IPS-18c (cell line): ENCODE measurements around the gene MC1R.
A peak's percentile ranks its signal among the peaks of the same experiment; 100 is the strongest.

Source experiments
- H3K4me3 ChIP-seq: 2 replicates; pipeline ENCODE4 v1.7.0; 2013; ENCODE audit warnings: low read depth, mild to moderate bottlenecking, low read length, moderate library complexity; ENCODE audit not compliant: insufficient read depth
- H3K9me3 ChIP-seq: one replicate; pipeline ENCODE4 v1.6.1; 2013; ENCODE audit warnings: mild to moderate bottlenecking, low read length, moderate library complexity; ENCODE audit not compliant: control insufficient read depth, insufficient read depth

The MC1R gene

DNA sequence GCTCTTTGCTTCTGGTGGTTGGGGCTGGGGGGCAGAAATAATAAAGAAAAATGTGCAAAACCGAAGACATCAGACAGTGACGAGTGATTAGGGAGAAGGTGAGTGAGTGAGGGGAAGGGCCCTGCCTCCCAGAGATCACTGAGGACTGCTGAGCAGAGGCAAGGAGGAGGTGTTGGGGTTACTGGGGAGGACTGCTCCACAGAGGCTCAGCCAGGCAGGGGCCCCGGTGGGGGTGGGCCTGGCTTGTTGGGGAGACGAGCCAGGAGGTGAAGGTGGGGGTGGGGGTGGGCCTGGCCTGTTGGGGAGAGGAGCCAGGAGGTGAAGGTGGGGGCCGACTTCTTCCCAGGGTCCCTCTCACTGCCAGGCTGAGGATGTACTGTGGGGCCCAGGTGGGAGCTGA is 27.9 kb downstream of the MC1R start:
- Histone ChIP-seq H3K4me3 (no peak overlapping the region), H3K9me3 (no peaks in the 10 kb centered on the region)

DNA sequence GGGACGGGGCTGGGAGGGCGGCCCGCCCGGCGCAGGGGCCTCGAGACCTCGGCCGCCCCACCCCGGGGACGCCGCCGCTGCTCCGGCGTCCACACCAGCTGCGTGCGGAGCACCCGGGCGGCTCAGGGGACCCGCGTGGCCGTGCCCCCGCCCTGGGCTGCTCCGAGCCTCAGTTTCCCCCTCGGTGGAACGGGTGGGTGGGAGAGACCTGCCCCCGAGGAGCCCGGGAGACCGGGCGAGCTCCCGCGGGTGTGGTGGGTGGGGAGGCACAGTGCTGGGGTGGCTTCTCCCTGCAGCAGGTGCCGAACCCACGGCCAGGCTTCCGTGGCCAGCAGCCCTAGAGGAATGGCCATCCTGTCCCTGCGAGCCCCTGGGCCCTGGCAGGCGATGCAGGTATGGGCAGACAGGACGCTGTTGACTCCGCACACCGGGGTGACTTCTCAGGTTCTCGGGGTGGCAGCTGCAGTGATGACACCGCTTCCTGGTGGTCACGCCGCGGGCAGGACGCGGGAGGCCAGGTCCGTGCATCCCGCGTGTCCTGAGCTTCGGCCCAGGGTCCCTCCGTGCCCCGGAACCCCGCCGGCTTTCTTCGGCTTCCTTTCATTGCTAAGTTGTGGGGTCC is 30.6 kb downstream of the MC1R start:
- peak overlapping the region; percentile 62 for H3K4me3 ChIP-seq
- no peaks in the 10 kb centered on the region for H3K9me3 ChIP-seq

- H3K4me3 ChIP-seq = peak overlapping the region; percentile 62
Measured at GRCh38 chr16:89949756-89950155, 31.1 kb downstream of the MC1R start.

DNA sequence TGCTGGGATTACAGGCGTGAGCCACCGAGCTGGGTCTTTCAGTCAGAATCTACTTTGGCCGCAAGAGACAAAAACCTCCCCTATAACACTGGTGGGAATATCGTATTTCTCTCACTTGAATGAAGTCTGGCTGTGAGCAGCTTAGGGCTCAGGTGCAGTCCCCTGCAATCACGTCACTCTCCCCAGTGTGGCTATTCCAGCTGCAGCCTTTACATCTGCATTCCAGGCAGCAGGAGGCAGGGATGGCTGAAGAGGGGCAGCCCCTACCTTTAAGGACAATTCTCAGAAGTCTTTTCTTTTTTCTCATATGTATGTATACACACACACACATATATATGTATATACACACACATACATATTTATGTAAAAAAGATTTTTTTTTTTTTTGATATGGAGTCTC is 32.8 kb downstream of the MC1R start:
- no peak overlapping the region for H3K4me3 ChIP-seq
- no peaks in the 10 kb centered on the region for H3K9me3 ChIP-seq

More at GRCh38 chr16:89949756-89950155, 31.1 kb downstream of the MC1R start:
- H3K9me3 ChIP-seq = no peaks in the 10 kb centered on the region

- no peaks in the 10 kb centered on the region for H3K9me3 ChIP-seq
- no peak overlapping the region for H3K4me3 ChIP-seq
Measured at GRCh38 chr16:89952049-89952448, 33.4 kb downstream of the MC1R start.

GRCh38 chr16:89952551-89952950 is 33.9 kb downstream of the MC1R start:
- Histone ChIP-seq H3K9me3 (no peaks in the 10 kb centered on the region), H3K4me3 (no peak overlapping the region)

GRCh38 chr16:89953671-89954406 is 35.2 kb downstream of the MC1R start:
- no peaks in the 10 kb centered on the region for H3K9me3 ChIP-seq
- no peak overlapping the region for H3K4me3 ChIP-seq

GRCh38 chr16:89954462-89954861 is 35.8 kb downstream of the MC1R start:
- H3K9me3 ChIP-seq = no peaks in the 10 kb centered on the region
- no peak overlapping the region for H3K4me3 ChIP-seq

DNA sequence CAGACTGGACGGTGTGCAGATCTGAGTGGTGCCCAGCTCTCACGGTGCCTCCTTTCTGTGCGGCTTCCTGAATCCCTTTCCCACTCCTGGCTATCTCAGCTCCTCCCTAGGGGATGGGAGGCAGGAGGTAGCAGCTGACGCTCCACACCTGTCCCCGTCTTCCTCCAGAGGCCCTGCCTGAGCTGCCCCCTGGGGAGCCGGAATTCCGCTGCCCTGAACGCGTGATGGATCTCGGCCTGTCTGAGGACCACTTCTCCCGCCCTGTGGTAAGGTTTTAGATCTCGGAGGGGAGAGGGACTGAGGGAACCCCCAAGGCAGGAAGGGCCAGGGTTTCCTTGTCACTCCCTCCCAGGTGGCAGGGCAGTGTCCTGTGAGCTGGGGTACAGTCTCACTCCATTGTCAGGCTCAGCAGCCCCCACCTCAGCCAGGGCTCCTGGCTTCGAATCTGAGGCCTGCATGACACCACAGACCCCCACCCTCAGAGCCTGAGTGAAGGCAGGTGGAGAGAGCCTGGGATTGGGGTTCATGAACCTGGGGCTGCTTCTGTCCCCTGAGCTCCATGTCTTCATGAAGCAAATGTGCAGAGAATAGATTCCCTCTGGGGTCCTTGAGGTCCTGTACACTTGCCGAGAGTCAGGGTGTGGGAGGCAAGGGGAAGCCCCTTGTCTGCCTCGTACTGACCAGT is 36.5 kb downstream of the MC1R start:
- H3K9me3 ChIP-seq = no peaks in the 10 kb centered on the region
- no peak overlapping the region for H3K4me3 ChIP-seq

DNA sequence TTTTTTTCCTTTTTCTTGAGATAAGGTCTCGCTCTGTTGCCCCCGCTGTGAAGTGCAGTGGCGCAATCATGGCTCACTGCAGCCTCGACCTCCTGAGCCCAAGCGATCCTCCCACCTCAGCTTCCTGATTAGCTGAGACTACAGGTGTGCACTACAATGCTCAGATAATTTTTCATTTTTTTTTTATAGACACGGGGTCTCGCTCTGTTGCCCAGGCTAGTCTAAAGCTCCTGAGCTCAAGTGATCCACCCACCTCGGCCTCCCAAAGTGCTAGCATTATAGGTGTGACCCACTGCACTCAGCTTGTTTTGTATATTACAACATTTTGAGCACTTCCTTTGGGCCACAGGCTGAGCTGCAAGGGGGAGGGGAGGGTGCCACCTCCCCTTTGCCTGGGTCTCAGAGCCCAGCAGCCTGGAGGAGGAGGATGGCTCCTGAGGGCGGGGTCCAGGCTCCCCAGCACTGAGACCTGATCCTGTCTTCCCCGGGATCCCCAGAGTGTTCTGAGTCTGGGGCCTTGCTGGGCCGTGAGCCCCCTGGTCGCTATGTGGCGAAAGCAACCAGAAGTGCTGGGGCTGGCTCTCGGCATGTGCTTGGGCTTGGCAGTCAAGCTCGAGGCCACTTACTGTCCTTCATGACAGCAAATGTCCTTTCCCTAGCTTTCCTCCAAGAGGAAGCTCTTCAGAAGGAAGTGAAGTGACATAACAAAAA is 38.0 kb downstream of the MC1R start:
- no peaks in the 10 kb centered on the region for H3K9me3 ChIP-seq
- H3K4me3 ChIP-seq = no peak overlapping the region

DNA sequence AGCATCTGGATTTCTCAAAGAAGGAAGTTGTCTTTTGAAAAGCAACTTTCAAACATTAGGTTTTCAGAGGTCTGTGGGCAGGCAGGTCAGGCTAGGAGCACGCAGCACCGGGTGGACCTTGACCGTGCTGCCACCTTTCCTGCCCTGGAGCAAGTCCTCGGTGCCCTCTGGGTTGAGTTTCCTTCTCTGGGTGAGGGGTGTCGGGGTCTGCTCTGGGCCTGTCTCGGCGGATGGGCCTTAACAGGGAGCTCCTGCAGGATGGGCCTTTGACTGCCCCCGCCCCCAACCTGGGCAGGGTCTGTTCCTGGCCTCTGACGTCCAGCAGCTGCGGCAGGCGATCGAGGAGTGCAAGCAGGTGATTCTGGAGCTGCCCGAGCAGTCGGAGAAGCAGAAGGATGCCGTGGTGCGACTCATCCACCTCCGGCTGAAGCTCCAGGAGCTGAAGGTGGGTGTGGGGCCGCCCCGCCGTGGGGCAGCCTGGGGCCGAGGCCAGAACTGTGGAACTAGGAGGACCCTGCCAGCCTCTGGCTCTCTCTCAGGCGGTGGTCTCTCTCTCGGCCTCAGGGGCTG is 38.6 kb downstream of the MC1R start:
- Histone ChIP-seq H3K4me3 (no peak overlapping the region), H3K9me3 (no peaks in the 10 kb centered on the region)

DNA sequence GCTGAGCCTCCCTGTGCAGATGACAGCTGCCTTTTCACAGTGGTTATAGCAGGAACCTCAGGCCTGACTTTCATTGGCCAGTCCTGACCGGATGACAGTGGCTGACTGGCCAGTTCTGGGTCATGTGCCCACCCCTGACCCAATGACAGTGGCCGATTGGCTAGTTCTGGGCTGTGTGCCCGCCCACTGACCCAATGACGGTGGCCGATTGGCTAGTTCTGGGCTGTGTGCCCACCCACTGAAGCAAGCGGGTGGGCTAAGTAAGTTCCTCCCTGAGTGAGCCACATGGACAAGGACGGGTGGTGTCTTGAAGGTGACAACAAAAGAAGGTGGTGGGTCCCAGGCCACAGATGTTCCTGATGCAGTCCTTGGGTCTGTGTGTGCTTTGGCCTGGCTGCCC is 39.4 kb downstream of the MC1R start:
- Histone ChIP-seq H3K4me3 (no peak overlapping the region), H3K9me3 (no peaks in the 10 kb centered on the region)

DNA sequence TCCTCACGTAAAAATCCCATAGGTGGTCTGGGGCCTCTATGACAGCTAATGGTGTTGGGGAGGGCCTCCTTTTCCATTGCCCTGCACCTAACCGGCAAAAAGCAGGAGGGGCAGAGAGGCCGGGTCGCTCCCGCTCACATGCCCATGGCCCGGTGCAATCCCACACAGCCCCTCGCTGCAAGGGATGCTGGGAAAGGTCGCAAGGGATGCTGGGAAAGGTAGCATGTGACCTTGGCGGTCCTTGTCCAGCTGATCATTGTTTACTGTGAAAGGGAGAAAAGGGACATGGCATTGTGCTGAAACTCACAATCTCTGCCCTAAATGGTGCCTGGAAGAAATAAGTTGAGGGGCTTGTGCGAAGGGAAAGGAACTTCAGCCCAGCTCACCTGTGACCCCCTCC is 39.9 kb downstream of the MC1R start:
- no peaks in the 10 kb centered on the region for H3K9me3 ChIP-seq
- H3K4me3 ChIP-seq = no peak overlapping the region

DNA sequence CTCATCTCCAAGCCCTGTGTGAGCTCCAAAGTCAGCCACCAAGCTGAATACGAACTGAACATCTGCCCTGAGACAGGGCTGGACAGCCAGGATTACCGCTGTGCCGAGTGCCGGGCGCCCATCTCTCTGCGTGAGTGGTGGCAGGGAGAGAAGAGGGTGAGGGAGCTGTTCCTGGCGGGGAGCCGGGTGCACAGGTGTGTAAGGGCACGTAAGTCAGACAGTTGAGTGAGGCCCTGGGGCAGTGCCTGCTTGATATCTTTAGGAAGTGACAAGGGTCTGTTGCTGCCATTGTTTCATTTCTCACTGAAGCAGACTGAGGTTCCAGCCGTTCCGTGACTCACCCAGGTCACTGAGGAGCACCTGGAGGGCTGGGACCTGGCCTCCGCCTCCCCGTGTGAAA is 42.3 kb downstream of the MC1R start:
- Histone ChIP-seq H3K4me3 (no peak overlapping the region), H3K9me3 (no peaks in the 10 kb centered on the region)

DNA sequence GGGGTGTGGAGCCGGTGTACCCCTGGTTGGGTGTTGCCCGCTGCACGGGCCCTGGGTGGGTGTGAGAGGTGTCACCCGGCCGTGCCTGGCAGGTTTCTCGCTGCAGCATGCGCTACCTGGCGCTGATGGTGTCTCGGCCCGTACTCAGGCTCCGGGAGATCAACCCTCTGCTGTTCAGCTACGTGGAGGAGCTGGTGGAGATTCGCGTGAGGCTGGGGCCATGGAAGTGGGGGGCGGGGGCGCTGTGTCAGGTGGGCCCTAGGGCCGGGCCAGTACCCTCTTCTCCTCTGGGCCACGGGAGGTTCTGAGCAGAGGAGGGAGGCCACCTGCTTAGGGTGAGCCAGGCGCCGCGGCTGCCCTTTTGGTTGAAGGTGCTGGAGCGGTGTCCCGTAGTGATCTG is 43.3 kb downstream of the MC1R start:
- Histone ChIP-seq H3K4me3 (no peak overlapping the region), H3K9me3 (no peaks in the 10 kb centered on the region)

GRCh38 chr16:89962754-89963498 is 44.3 kb downstream of the MC1R start:
- no peak overlapping the region for H3K4me3 ChIP-seq
- no peaks in the 10 kb centered on the region for H3K9me3 ChIP-seq

DNA sequence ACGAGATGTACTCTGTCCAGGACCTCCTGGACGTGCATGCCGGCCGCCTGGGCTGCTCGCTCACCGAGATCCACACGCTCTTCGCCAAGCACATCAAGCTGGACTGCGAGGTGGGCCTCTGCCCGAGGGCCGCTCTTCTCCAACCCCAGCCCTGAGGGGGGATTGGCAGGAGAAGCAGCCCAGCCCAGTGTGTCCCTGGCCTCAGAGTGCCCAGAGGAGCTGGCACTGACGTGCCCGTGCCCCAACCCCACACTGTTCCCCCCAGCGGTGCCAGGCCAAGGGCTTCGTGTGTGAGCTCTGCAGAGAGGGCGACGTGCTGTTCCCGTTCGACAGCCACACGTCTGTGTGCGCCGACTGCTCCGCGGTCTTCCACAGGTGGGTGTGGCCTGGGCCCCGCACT is 45.5 kb downstream of the MC1R start:
- no peak overlapping the region for H3K4me3 ChIP-seq
- no peaks in the 10 kb centered on the region for H3K9me3 ChIP-seq
